Astrocyte (in vitro differentiated cells and primary cell): ENCODE measurements around the gene PCDHGA8.

Experiments
- CTCF ChIP-seq: IDR thresholded peaks from 2 replicates; pipeline ENCODE4 v1.5.1; 2011; ENCODE audit warnings: low read depth, mild to moderate bottlenecking, inconsistent platforms, low read length, moderate library complexity; ENCODE audit not compliant: insufficient read depth
- EZH2 ChIP-seq: IDR thresholded peaks from 2 replicates; pipeline ENCODE4 v1.6.1; 2012; ENCODE audit warnings: mild to moderate bottlenecking, low read length, inconsistent platforms; ENCODE audit not compliant: insufficient read depth

DNA sequence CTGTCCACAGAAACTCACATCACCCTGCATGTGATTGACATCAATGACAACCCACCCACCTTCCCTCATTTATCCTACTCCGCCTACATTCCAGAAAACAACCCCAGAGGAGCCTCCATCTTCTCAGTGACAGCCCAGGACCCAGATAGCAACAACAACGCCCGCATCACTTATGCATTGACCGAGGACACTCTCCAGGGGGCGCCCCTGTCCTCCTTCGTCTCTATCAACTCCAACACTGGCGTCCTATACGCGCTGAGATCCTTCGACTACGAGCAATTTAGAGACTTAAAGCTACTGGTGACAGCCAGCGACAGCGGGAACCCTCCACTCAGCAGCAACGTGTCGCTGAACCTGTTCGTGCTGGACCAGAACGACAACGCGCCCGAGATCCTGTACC is 47.1 kb upstream of the PCDHGA8 start:
- TF ChIP-seq CTCF (no peak), EZH2 (no peak)
